GM18505 (cell line): Measurements from ENCODE around the gene SPTBN1.

ENCODE experiments used
- ATAC-seq: cut with Tn5 transposase; IDR thresholded peaks from one replicate; pipeline ENCODE4 v1.9.1; 2021; ENCODE audit not compliant: unreplicated experiment
- POLR2A ChIP-seq: IDR thresholded peaks from 4 replicates; pipeline ENCODE4 v1.6.1; 2011; ENCODE audit warnings: borderline replicate concordance; ENCODE audit not compliant: insufficient read depth, insufficient read length; ENCODE audit errors: extremely low read depth

SPTBN1 gene

GRCh38 chr2:54455563-54456361, at the start of gene SPTBN1:
SPTBN1 (plus strand) TSS chr2:54456327; CDS start chr2:54526419, 70,092 bp downstream.
- ATAC-seq: peak; percentile 26

GRCh38 chr2:54407693-54408092, 48.4 kb upstream of the SPTBN1 start:
- TF ChIP-seq POLR2A: no peak
- ATAC-seq: no peak

More at GRCh38 chr2:54455563-54456361, at the start of gene SPTBN1:
- TF ChIP-seq POLR2A: no peak

GRCh38 chr2:54408288-54408687, 47.8 kb upstream of the SPTBN1 start:
- TF ChIP-seq POLR2A: no peak
- no peak for ATAC-seq

- TF ChIP-seq POLR2A: no peak
- no peak for ATAC-seq
These were observed 46.4 kb upstream of the SPTBN1 start for GRCh38 chr2:54409752-54410151.

- no peak for TF ChIP-seq POLR2A
- no peak for ATAC-seq
These were observed 44.2 kb upstream of the SPTBN1 start for GRCh38 chr2:54411801-54412354.

- no peak for TF ChIP-seq POLR2A
- ATAC-seq: no peak
These were observed 39.8 kb upstream of the SPTBN1 start for GRCh38 chr2:54416166-54416813.

- no peak for ATAC-seq
- no peak for TF ChIP-seq POLR2A
These were observed 39.2 kb upstream of the SPTBN1 start for GRCh38 chr2:54416938-54417337.

GRCh38 chr2:54417577-54417976, 38.5 kb upstream of the SPTBN1 start:
- ATAC-seq: no peak
- TF ChIP-seq POLR2A: no peak

- no peak for ATAC-seq
- TF ChIP-seq POLR2A: no peak
These were observed 36.7 kb upstream of the SPTBN1 start for GRCh38 chr2:54419388-54419787.

- no peak for TF ChIP-seq POLR2A
- ATAC-seq: no peak
These were observed 36.1 kb upstream of the SPTBN1 start for GRCh38 chr2:54419855-54420523.

GRCh38 chr2:54420524-54421172, 35.5 kb upstream of the SPTBN1 start:
- no peak for ATAC-seq
- no peak for TF ChIP-seq POLR2A

- no peak for ATAC-seq
These were observed 34.0 kb upstream of the SPTBN1 start for GRCh38 chr2:54422072-54422581.

GRCh38 chr2:54423213-54423612, 32.9 kb upstream of the SPTBN1 start:
- no peak for TF ChIP-seq POLR2A
- ATAC-seq: no peak

More at GRCh38 chr2:54422072-54422581, 34.0 kb upstream of the SPTBN1 start:
- no peak for TF ChIP-seq POLR2A
